T-cell (primary cell): Measurements from ENCODE around the gene UBE2E2. TPM values are rescaled to one million over a fixed set of nuclear protein-coding genes. Genes with fewer than 3 reads are reported as not detected.
A peak's percentile ranks its signal among the peaks of the same experiment; 100 is the strongest.

ENCODE experiments used
- ATAC-seq, 4 experiments: fragments of 200-7000 bp in 3 of 4; fragments of 150-1000 bp in 1 of 4; cut with Tn5 transposase; replicated peaks in 1 of 4; 1 replicate in 3 of 4; 2 replicates in 1 of 4; pipeline ENCODE4 v1.10.0; 2021; ENCODE audit warnings: moderate library complexity in 3 of 4, mild to moderate bottlenecking in 2 of 4, moderate number of reproducible peaks in 1 of 4
- CTCF ChIA-PET, 2 donors: fragments of 300-600 bp; sonication (Branson Sonifier 250); formaldehyde crosslinking; loops; one replicate each; lab custom pipeline; 2022; ENCODE audit warnings: antibody characterized with exemption in 2 of 2; lab: Charles Lee
- POLR2A ChIA-PET, 2 donors: fragments of 300-600 bp; sonication (Branson Sonifier 250); formaldehyde crosslinking; loops; one replicate each; lab custom pipeline; 2022; ENCODE audit warnings: antibody characterized with exemption in 2 of 2; lab: Charles Lee
- DNase-seq, 35 experiments: peaks; one replicate each; pipeline versions ENCODE4 v3.0.0 to v3.0.0-alpha.2; 2013 to 2023
- H3K27ac ChIP-seq: one replicate; pipeline ENCODE4 v1.5.1; 2013; ENCODE audit warnings: low read length
- H3K27me3 ChIP-seq, 2 experiments: replicated peaks in 1 of 2; 1 replicate in 1 of 2; 2 replicates in 1 of 2; pipeline versions ENCODE4 v1.6.1 to v1.7.0; 2013; ENCODE audit warnings: low read length in 1 of 2, mixed read lengths in 1 of 2; ENCODE audit not compliant: control insufficient read depth in 2 of 2, insufficient read depth in 2 of 2; ENCODE audit errors: extremely low read depth in 1 of 2
- H3K36me3 ChIP-seq, 2 donors: 1 replicate in 1 of 2; 2 replicates in 1 of 2; pipeline versions ENCODE4 v1.6.1 to v1.7.0; 2013; ENCODE audit warnings: low read length in 1 of 2; ENCODE audit not compliant: control insufficient read depth in 2 of 2, insufficient read depth in 1 of 2; ENCODE audit errors: extremely low read depth in 1 of 2
- H3K4me1 ChIP-seq, 2 experiments: 1 replicate in 1 of 2; 2 replicates in 1 of 2; pipeline versions ENCODE4 v1.6.1 to v1.7.0; 2013; ENCODE audit warnings: low read length in 2 of 2, mixed read lengths in 1 of 2; ENCODE audit not compliant: insufficient read depth in 2 of 2, control insufficient read depth in 1 of 2; ENCODE audit errors: extremely low read depth in 1 of 2
- H3K4me3 ChIP-seq, 2 donors: 1 replicate in 1 of 2; 2 replicates in 1 of 2; pipeline versions ENCODE4 v1.5.1 to v1.7.0; 2013; ENCODE audit warnings: mild to moderate bottlenecking in 2 of 2, low read length in 1 of 2, moderate library complexity in 1 of 2; ENCODE audit not compliant: control insufficient read depth in 1 of 2; ENCODE audit errors: extremely low read depth in 1 of 2
- H3K9me3 ChIP-seq: 2 replicates; pipeline ENCODE4 v1.7.0; 2013
- H3K27ac Mint-ChIP-seq, 2 donors: one replicate each; pipeline ENCODE4 v1.8.0; 2020 to 2021; ENCODE audit warnings: mild to moderate bottlenecking in 2 of 2, mixed read lengths in 2 of 2
- H3K27me3 Mint-ChIP-seq, 2 donors: one replicate each; pipeline ENCODE4 v1.8.0; 2021 to 2022; ENCODE audit warnings: mixed read lengths in 2 of 2
- H3K36me3 Mint-ChIP-seq: one replicate; pipeline ENCODE4 v1.8.0; 2021; ENCODE audit warnings: mixed read lengths
- H3K4me1 Mint-ChIP-seq, 3 donors: one replicate each; pipeline ENCODE4 v1.8.0; 2020 to 2022; ENCODE audit warnings: mixed read lengths in 3 of 3, mild to moderate bottlenecking in 1 of 3
- H3K4me3 Mint-ChIP-seq, 3 donors: one replicate each; pipeline ENCODE4 v1.8.0; 2020 to 2022; ENCODE audit warnings: mild to moderate bottlenecking in 3 of 3, mixed read lengths in 3 of 3, moderate library complexity in 3 of 3
- H3K9me3 Mint-ChIP-seq, 3 donors: one replicate each; pipeline ENCODE4 v1.8.0; 2020 to 2022; ENCODE audit warnings: mixed read lengths in 3 of 3
- WGBS: methylation state at CpG from one replicate; pipeline ENCODE4 v1.1.5; 2013; ENCODE audit warnings: missing lambda C conversion rate; ENCODE audit not compliant: insufficient coverage; 5-methylcytosine and 5-hydroxymethylcytosine counted together
- total RNA-seq, 35 experiments: library from RNA in 6 of 35; stranded (reverse) in 6 of 35; fragments of 120-200 nt in 1 of 35; gene quantifications; one replicate each; pipeline versions ENCODE4 v1.2.1 to v1.2.4 and lab custom pipeline; 2013 to 2026

The UBE2E2 gene
- total RNA-seq, 5 donors from 2014 or later (not counting 1 experiment from before 2014, with no cell fraction given), result 7.2 to 17.6 (median 7.5) TPM

GRCh38 chr3:23209747-23210487 is 6.8 kb downstream of the UBE2E2 start:
- DNase-seq (no peak), ATAC-seq (no peak)
- Mint-ChIP-seq H3K27me3 (no peaks in the 10 kb centered on the region), H3K9me3 (no peaks in the 10 kb centered on the region), H3K36me3 (no peaks in the 10 kb centered on the region), H3K4me3 (no peak overlapping the region), H3K27ac (no peak overlapping the region), H3K4me1 (peaks cover 3 to 17% (median 15%) of the 10 kb centered on the region in 3 donors)
- Histone ChIP-seq H3K27ac (no peak overlapping the region), H3K36me3 (no peaks in the 10 kb centered on the region), H3K4me1 (no peaks in the 10 kb centered on the region), H3K9me3 (no peaks in the 10 kb centered on the region), H3K27me3 (no peaks in the 10 kb centered on the region), H3K4me3 (no peak overlapping the region)
- CTCF ChIA-PET, result no interaction called here
- POLR2A ChIA-PET, result no interaction called here
- 64% methylated on average over 3 of the region's 4 CpGs for WGBS

- H3K4me1 ChIP-seq, result no peaks in the 10 kb centered on the region
- H3K36me3 ChIP-seq, result no peaks in the 10 kb centered on the region
- DNase-seq (no peak), ATAC-seq (no peak)
- Mint-ChIP-seq H3K4me3 (no peak overlapping the region), H3K36me3 (no peaks in the 10 kb centered on the region), H3K27me3 (no peaks in the 10 kb centered on the region), H3K4me1 (peaks cover 1 to 17% (median 6%) of the 10 kb centered on the region in 3 donors), H3K9me3 (no peaks in the 10 kb centered on the region), H3K27ac (no peak overlapping the region)
- CTCF ChIA-PET, result no interaction called here
- H3K4me3 ChIP-seq, result no peak overlapping the region
- no CpG with 5 or more reads among the region's 2 CpGs for WGBS
- no peaks in the 10 kb centered on the region for H3K9me3 ChIP-seq
- H3K27me3 ChIP-seq, result no peaks in the 10 kb centered on the region
- POLR2A ChIA-PET, result no interaction called here
- no peak overlapping the region for H3K27ac ChIP-seq
These were observed 10.7 kb downstream of the UBE2E2 start for GRCh38 chr3:23213813-23214212.

GRCh38 chr3:23217872-23218554 is 14.9 kb downstream of the UBE2E2 start:
- ChIA-PET CTCF (no interaction called here), POLR2A (no interaction called here)
- no peak for DNase-seq
- no CpG with 5 or more reads among the region's 5 CpGs for WGBS
- Mint-ChIP-seq H3K9me3 (peaks cover 0 to 10% (median 4%) of the 10 kb centered on the region in 3 donors), H3K36me3 (no peaks in the 10 kb centered on the region), H3K4me3 (no peak overlapping the region), H3K27ac (no peak overlapping the region), H3K4me1 (peaks cover 13 to 29% (median 23%) of the 10 kb centered on the region in 3 donors), H3K27me3 (no peaks in the 10 kb centered on the region)
- Histone ChIP-seq H3K36me3 (no peaks in the 10 kb centered on the region), H3K27ac (no peak overlapping the region), H3K4me3 (no peak overlapping the region), H3K4me1 (no peaks in the 10 kb centered on the region), H3K27me3 (no peaks in the 10 kb centered on the region), H3K9me3 (no peaks in the 10 kb centered on the region)
- ATAC-seq, result no peak

- no peak overlapping the region for H3K4me3 Mint-ChIP-seq
- Histone ChIP-seq H3K4me3 (no peak overlapping the region), H3K27me3 (no peaks in the 10 kb centered on the region), H3K9me3 (no peaks in the 10 kb centered on the region), H3K4me1 (no peaks in the 10 kb centered on the region), H3K36me3 (no peaks in the 10 kb centered on the region), H3K27ac (no peak overlapping the region)
- ATAC-seq, result no peak
- peaks cover 19 to 29% (median 23%) of the 10 kb centered on the region in 3 donors for H3K4me1 Mint-ChIP-seq
- POLR2A ChIA-PET, result no interaction called here
- WGBS, result 25% methylated on average over 1 of the region's 2 CpGs
- H3K27me3 Mint-ChIP-seq, result no peaks in the 10 kb centered on the region
- H3K36me3 Mint-ChIP-seq, result no peaks in the 10 kb centered on the region
- DNase-seq, result no peak
- CTCF ChIA-PET, result no interaction called here
- H3K9me3 Mint-ChIP-seq, result peaks cover 0 to 10% (median 4%) of the 10 kb centered on the region in 3 donors
- H3K27ac Mint-ChIP-seq, result no peak overlapping the region
These were observed 16.0 kb downstream of the UBE2E2 start for GRCh38 chr3:23219117-23219516.

DNA sequence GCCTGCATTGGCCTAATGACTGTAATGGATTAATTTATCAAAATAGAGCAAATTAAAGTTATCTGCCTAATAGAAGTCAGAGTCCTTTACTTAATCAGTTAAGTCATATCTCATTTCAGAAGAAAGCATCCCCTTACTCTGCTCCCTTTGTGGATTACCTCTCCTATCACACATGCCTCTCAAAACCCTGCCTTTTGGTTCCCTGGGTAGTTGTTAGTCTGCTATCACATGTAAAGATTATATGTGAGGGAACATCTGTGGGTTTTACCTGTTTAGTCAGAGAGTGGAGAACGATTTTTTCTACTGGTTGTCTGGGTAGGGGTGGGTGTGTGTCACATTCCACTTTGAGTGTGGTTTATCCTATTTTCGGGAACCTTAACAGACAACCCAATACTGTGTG is 16.4 kb downstream of the UBE2E2 start:
- ChIA-PET CTCF (no interaction called here), POLR2A (no interaction called here)
- Histone ChIP-seq H3K27me3 (no peaks in the 10 kb centered on the region), H3K4me3 (no peak overlapping the region), H3K4me1 (no peaks in the 10 kb centered on the region), H3K9me3 (no peaks in the 10 kb centered on the region), H3K36me3 (no peaks in the 10 kb centered on the region), H3K27ac (no peak overlapping the region)
- H3K4me1 Mint-ChIP-seq, result peaks cover 19 to 29% (median 23%) of the 10 kb centered on the region in 3 donors
- H3K9me3 Mint-ChIP-seq, result peaks cover 0 to 14% (median 4%) of the 10 kb centered on the region in 3 donors
- WGBS, result no CpG with 5 or more reads among the region's 2 CpGs
- H3K27me3 Mint-ChIP-seq, result no peaks in the 10 kb centered on the region
- H3K36me3 Mint-ChIP-seq, result no peaks in the 10 kb centered on the region
- no peak for ATAC-seq
- H3K4me3 Mint-ChIP-seq, result no peak overlapping the region
- no peak overlapping the region for H3K27ac Mint-ChIP-seq
- DNase-seq, result no peak

GRCh38 chr3:23221136-23221535 is 18.0 kb downstream of the UBE2E2 start:
- H3K27ac Mint-ChIP-seq, result no peak overlapping the region

More at GRCh38 chr3:23221136-23221535, 18.0 kb downstream of the UBE2E2 start:
- Histone ChIP-seq H3K27ac (no peak overlapping the region), H3K9me3 (no peaks in the 10 kb centered on the region), H3K36me3 (no peaks in the 10 kb centered on the region), H3K4me1 (no peaks in the 10 kb centered on the region), H3K27me3 (no peaks in the 10 kb centered on the region), H3K4me3 (no peak overlapping the region)
- Mint-ChIP-seq H3K27me3 (no peaks in the 10 kb centered on the region), H3K4me1 (peaks cover 19 to 29% (median 23%) of the 10 kb centered on the region in 3 donors), H3K36me3 (no peaks in the 10 kb centered on the region), H3K9me3 (peaks cover 0 to 15% (median 4%) of the 10 kb centered on the region in 3 donors), H3K4me3 (peak overlapping the region in 1 of 3 donors; percentile 11)
- DNase-seq (no peak), ATAC-seq (no peak)
- ChIA-PET POLR2A (no interaction called here), CTCF (no interaction called here)
- WGBS, result no CpG with 5 or more reads among the region's 3 CpGs
